GM12878 (cell line): ENCODE data around the gene VWA3A. TPM values are rescaled to one million over a fixed set of nuclear protein-coding genes. Genes with fewer than 3 reads are reported as not detected.

Experiments
- ATAC-seq: fragments of 200-7000 bp; cut with Tn5 transposase; 3 replicates; pipeline ENCODE4 v1.9.1; 2020; ENCODE audit warnings: mild to moderate bottlenecking, moderate library complexity
- BruUV-seq: library from RNA; stranded (reverse); fragments of 400-500 nt; replicated peaks from 2 replicates; lab custom pipeline; 2021; lab: Mats Ljungman, UMichigan
- CTCF ChIA-PET: fragments of 300-600 bp; sonication (Branson Sonifier 250); formaldehyde crosslinking; extraction: SDS; loops from one replicate; lab custom pipeline; 2021; ENCODE audit warnings: inconsistent platforms; lab: Yijun Ruan, JAX
- POLR2A ChIA-PET: fragments of 350-600 bp; formaldehyde crosslinking; extraction: SDS; loops from one replicate; lab custom pipeline; 2021; ENCODE audit warnings: inconsistent platforms; lab: Charles Lee
- RAD21 ChIA-PET: fragments of 300-600 bp; sonication (Branson Sonifier 250); formaldehyde crosslinking; loops from one replicate; lab custom pipeline; 2023; ENCODE audit warnings: antibody characterized with exemption; ENCODE audit not compliant: unreplicated experiment; lab: Charles Lee
- SMC1A ChIA-PET: fragments of 300-600 bp; sonication (Branson Sonifier 250); formaldehyde crosslinking; loops from one replicate; lab custom pipeline; 2023; ENCODE audit not compliant: unreplicated experiment, uncharacterized antibody; lab: Charles Lee
- DNase-seq: peaks from one replicate; pipeline ENCODE4 v3.0.0-alpha.2; 2011; ENCODE audit warnings: low read depth, low spot score
- FAIRE-seq: peaks from 3 replicates; lab custom pipeline; 2011; peaks lifted over from hg19 to GRCh38; lab: Jason Lieb, UNC
- H2AFZ ChIP-seq: 2 replicates; pipeline ENCODE4 v1.6.0; 2011; ENCODE audit warnings: low read depth, low read length, control low read depth; ENCODE audit not compliant: control insufficient read depth
- H3K27ac ChIP-seq: 2 replicates; pipeline ENCODE4 v1.5.1; 2011; ENCODE audit warnings: control low read depth; ENCODE audit not compliant: control insufficient read depth, insufficient read depth
- H3K27me3 ChIP-seq, 2 experiments: replicated peaks in 1 of 2; 2 replicates each; pipeline versions ENCODE4 v1.6.0 to v1.6.1; 2011; ENCODE audit warnings: low read length in 1 of 2; ENCODE audit not compliant: control insufficient read depth in 2 of 2, insufficient read depth in 2 of 2
- H3K36me3 ChIP-seq, 2 experiments: 2 replicates each; pipeline ENCODE4 v1.5.1; 2011; ENCODE audit warnings: low read length in 1 of 2; ENCODE audit not compliant: control insufficient read depth in 2 of 2, insufficient read depth in 2 of 2
- H3K4me1 ChIP-seq: 2 replicates; pipeline ENCODE4 v1.6.1; 2011; ENCODE audit warnings: mild to moderate bottlenecking, low read length, moderate library complexity, mixed read lengths; ENCODE audit not compliant: control insufficient read depth, insufficient read depth
- H3K4me2 ChIP-seq: 2 replicates; pipeline ENCODE4 v1.6.0; 2011; ENCODE audit warnings: control low read depth; ENCODE audit not compliant: control insufficient read depth, insufficient read depth
- H3K4me3 ChIP-seq: fragments of 200-600 bp; sonication (generic); 2 replicates; pipeline ENCODE4 v1.5.1; 2016
- H3K79me2 ChIP-seq: 2 replicates; pipeline ENCODE4 v1.6.0; 2011; ENCODE audit warnings: low read length; ENCODE audit not compliant: control insufficient read depth, insufficient read depth
- H3K9ac ChIP-seq: 2 replicates; pipeline ENCODE4 v1.8.0; 2011; ENCODE audit warnings: low read length, control low read depth, mixed read lengths; ENCODE audit not compliant: control insufficient read depth, insufficient read depth
- H3K9me3 ChIP-seq: replicated peaks from 3 replicates; pipeline ENCODE4 v1.5.1; 2011; ENCODE audit warnings: mild to moderate bottlenecking, low read length; ENCODE audit not compliant: control insufficient read depth, insufficient read depth
- H4K20me1 ChIP-seq: 2 replicates; pipeline ENCODE4 v1.6.0; 2011; ENCODE audit not compliant: control insufficient read depth, insufficient read depth
- CREB1 ChIP-seq: IDR thresholded peaks from 2 replicates; pipeline ENCODE4 v1.6.1; 2012; ENCODE audit warnings: low read depth, mild to moderate bottlenecking, inconsistent platforms
- KAT2A ChIP-seq: conservative IDR thresholded peaks from 2 replicates; pipeline ENCODE4 v1.6.1; 2011; ENCODE audit warnings: low read depth, low read length; ENCODE audit not compliant: control insufficient read depth
- LARP7 ChIP-seq: fragments of 450-650 bp; IDR thresholded peaks from 2 replicates; pipeline ENCODE4 v1.6.1; 2017; ENCODE audit warnings: mild to moderate bottlenecking
- MEF2B ChIP-seq: fragments of 450-650 bp; IDR thresholded peaks from 2 replicates; pipeline ENCODE4 v1.6.1; 2018; ENCODE audit warnings: mild to moderate bottlenecking, moderate library complexity; ENCODE audit not compliant: partially characterized antibody, poor library complexity, severe bottlenecking
- NR2C1 ChIP-seq: fragments of 450-650 bp; IDR thresholded peaks from 2 replicates; pipeline ENCODE4 v1.6.1; 2017; ENCODE audit warnings: antibody characterized with exemption, mild to moderate bottlenecking, moderate library complexity
- SIX5 ChIP-seq: IDR thresholded peaks from 2 replicates; pipeline ENCODE4 v1.6.1; 2011; ENCODE audit warnings: mild to moderate bottlenecking, low read depth, low read length, moderate library complexity; ENCODE audit not compliant: severe bottlenecking
- SMARCA5 ChIP-seq: fragments of 450-650 bp; IDR thresholded peaks from 2 replicates; pipeline ENCODE4 v1.6.1; 2017; ENCODE audit warnings: mild to moderate bottlenecking
- ZNF384 ChIP-seq: IDR thresholded peaks from 2 replicates; pipeline ENCODE4 v1.6.1; 2012; ENCODE audit warnings: low read depth, mild to moderate bottlenecking, low read length, improper control_type of control experiment, borderline replicate concordance
- WGBS: methylation state at CpG from one replicate; pipeline ENCODE4 v1.1.6; 2016; ENCODE audit warnings: low lambda C conversion rate; ENCODE audit not compliant: insufficient replicate concordance, insufficient coverage; ENCODE audit errors: missing lambda C conversion rate; 5-methylcytosine and 5-hydroxymethylcytosine counted together
- in situ Hi-C: fragments of 300-500 bp; cut with MboI; formaldehyde crosslinking; loops from 9 replicates; pipeline ENCODE4 v1.14.3; 2018; ENCODE audit warnings: mixed read lengths
- intact Hi-C: fragments of 100-400 bp; cut with micrococcal nuclease; formaldehyde crosslinking; loops from one replicate; pipeline ENCODE4 v1.14.2; 2022; ENCODE audit not compliant: unreplicated experiment
- polyA plus RNA-seq, 11 experiments: library from polyadenylated mRNA; depleted of rRNA in 4 of 11; unstranded in 6 of 11; stranded (reverse) in 5 of 11; fragments of >200 nt; fragmentation: Nextera tagmentation in 4 of 11; fragmentation: Illumina TruSeq in 1 of 11; extraction: Ambion mirVana in 4 of 11; extraction: Trizol in 1 of 11; gene quantifications; 1 replicate in 1 of 11; 2 replicates in 10 of 11; pipeline versions ENCODE4 v1.2.1 to v1.2.3, GENCODE V29; 2011 to 2016; ENCODE audit warnings: inconsistent platforms in 2 of 11, missing spikeins in 2 of 11, low read depth in 1 of 11
- total RNA-seq, 4 experiments: library from RNA; depleted of rRNA in 3 of 4; stranded (reverse); fragments of >200 nt in 3 of 4; fragmentation: Illumina TruSeq in 1 of 4; extraction: Trizol in 1 of 4; gene quantifications; 2 replicates each; pipeline versions ENCODE4 v1.2.1 to v1.2.3, GENCODE V29; 2013 to 2021

VWA3A gene
- total and polyA plus RNA-seq, 10 of the 15 experiments (the other 5 are each of a cell fraction or from before 2014, with no cell fraction given) = 0.01 TPM; not detected in 9

DNA sequence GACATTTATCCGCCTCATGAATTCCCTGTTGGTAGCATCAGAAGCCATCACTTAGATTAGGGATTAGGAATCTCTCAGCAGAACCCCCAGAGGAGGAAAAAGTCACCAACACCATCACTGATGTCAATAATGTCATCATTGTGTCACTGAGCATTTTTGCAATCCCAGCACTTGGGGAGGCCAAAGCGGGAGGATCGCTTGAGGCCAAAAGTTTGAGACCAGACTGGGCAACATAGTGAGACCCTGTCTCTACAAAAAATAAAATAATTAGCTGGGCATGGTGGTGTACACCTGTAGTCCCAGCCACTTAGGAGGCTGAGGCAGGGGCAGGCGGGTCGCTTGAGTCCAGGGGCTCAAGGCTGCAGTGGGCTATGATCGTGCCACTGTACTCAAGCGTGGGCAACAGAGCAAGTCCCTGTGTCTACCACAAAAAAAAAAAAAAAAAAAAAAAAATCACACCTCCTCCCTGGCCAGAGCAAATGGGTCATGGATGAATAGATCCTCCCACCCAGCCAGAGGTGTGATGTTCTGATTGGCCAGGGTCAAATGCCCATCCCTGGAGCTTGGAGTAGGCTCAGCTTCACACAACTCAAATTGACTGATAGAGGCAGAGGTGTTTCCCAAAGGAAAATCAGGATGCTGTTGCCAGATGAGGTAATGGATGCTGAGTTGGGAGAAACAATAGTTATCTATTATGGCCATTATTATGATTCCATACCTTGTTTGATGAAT lies 31.6 kb downstream of the VWA3A start:
- Histone ChIP-seq H3K9ac (no peak overlapping the region), H2AFZ (no peak overlapping the region), H3K4me2 (no peak overlapping the region), H3K79me2 (no peaks in the 10 kb centered on the region)
- ATAC-seq (no peak; the same call in 2 of the 3 replicates), FAIRE-seq (no peak)
- no TSS peak for BruUV-seq
- no peak for TF ChIP-seq SMARCA5
- 0 out of 2 replicates have a peak, but pooled peaks have one; percentile 11 for TF ChIP-seq ZNF384
- TF ChIP-seq SIX5 = no peak
- TF ChIP-seq MEF2B = no peak
- no peak for TF ChIP-seq NR2C1
- TF ChIP-seq LARP7 = no peak
- no peak for TF ChIP-seq KAT2A
- no peak for TF ChIP-seq CREB1
- TF ChIP-seq, all 136 proteins: peak for 1
- intact Hi-C loops (no loop called here), in situ Hi-C loops (no loop called here)
- Histone ChIP-seq H3K4me3 (no peak overlapping the region), H3K9me3 (no peaks in the 10 kb centered on the region), H3K27ac (no peak overlapping the region), H3K4me1 (no peaks in the 10 kb centered on the region), H4K20me1 (no peaks in the 10 kb centered on the region), H3K36me3 (no peaks in the 10 kb centered on the region), H3K27me3 (no peaks in the 10 kb centered on the region)
- DNase-seq = no peak
- CTCF ChIA-PET = interaction anchor here (0.6 kb wide), 3 partner anchors 10 to 71 kb away, joined by 4 read pairs; no protein-coding TSS in a partner anchor
- SMC1A ChIA-PET = no interaction called here
- RAD21 ChIA-PET = no interaction called here
- POLR2A ChIA-PET = interaction anchor here (1.3 kb wide), 1 partner anchor 163 kb away, joined by 5 read pairs; no protein-coding TSS in a partner anchor
- WGBS = 82% methylated on average over 6 of the region's 7 CpGs
